MCF 10A (cell line): ENCODE measurements around the gene PTPRK. TPM values are rescaled to one million over a fixed set of nuclear protein-coding genes. Genes with fewer than 3 reads are reported as not detected.

ENCODE experiments used
- BruUV-seq: library from RNA; stranded (reverse); fragments of 400-500 nt; replicated peaks from 2 replicates; lab custom pipeline; 2021; lab: Mats Ljungman, UMichigan
- CTCF ChIA-PET: fragments of 300-600 bp; sonication (Branson Sonifier 250); formaldehyde crosslinking; extraction: SDS; loops from one replicate; lab custom pipeline; 2021; ENCODE audit warnings: antibody characterized with exemption, inconsistent platforms; lab: Yijun Ruan, JAX
- POLR2A ChIA-PET: fragments of 300-600, 350-650 bp; sonication (Branson Sonifier 250); formaldehyde crosslinking; extraction: SDS; loops from one replicate; lab custom pipeline; 2020; ENCODE audit warnings: antibody characterized with exemption, inconsistent platforms; lab: Yijun Ruan, JAX
- DNase-seq: peaks from one replicate; pipeline ENCODE4 v3.0.0-alpha.2; 2018; ENCODE audit not compliant: unreplicated experiment
- H3K27ac Mint-ChIP-seq: one replicate; pipeline ENCODE4 v1.8.0; 2022; ENCODE audit warnings: mild to moderate bottlenecking, low read depth, mixed read lengths; ENCODE audit not compliant: unreplicated experiment
- H3K27me3 Mint-ChIP-seq: one replicate; pipeline ENCODE4 v1.8.0; 2022; ENCODE audit warnings: mixed read lengths; ENCODE audit not compliant: insufficient read depth, unreplicated experiment
- H3K36me3 Mint-ChIP-seq: one replicate; pipeline ENCODE4 v1.8.0; 2022; ENCODE audit warnings: mild to moderate bottlenecking, moderate library complexity, mixed read lengths; ENCODE audit not compliant: insufficient read depth, unreplicated experiment
- H3K4me1 Mint-ChIP-seq: one replicate; pipeline ENCODE4 v1.8.0; 2022; ENCODE audit warnings: mixed read lengths; ENCODE audit not compliant: insufficient read depth, unreplicated experiment
- H3K4me3 Mint-ChIP-seq: one replicate; pipeline ENCODE4 v1.8.0; 2022; ENCODE audit warnings: mild to moderate bottlenecking, moderate library complexity, mixed read lengths; ENCODE audit not compliant: unreplicated experiment
- H3K9me3 Mint-ChIP-seq: one replicate; pipeline ENCODE4 v1.8.0; 2022; ENCODE audit warnings: mixed read lengths; ENCODE audit not compliant: unreplicated experiment
- CTCF ChIP-seq: fragments of 200-600 bp; IDR thresholded peaks from one replicate; pipeline ENCODE4 v1.8.0; 2022; ENCODE audit warnings: antibody characterized with exemption, mild to moderate bottlenecking; ENCODE audit not compliant: unreplicated experiment
- intact Hi-C: fragments of 100-400 bp; cut with micrococcal nuclease; formaldehyde crosslinking; loops from 2 replicates; pipeline ENCODE4 v1.14.1; 2022
- total RNA-seq: library from RNA; stranded (reverse); gene quantifications from 2 replicates; pipeline ENCODE4 v1.2.3, GENCODE V29; 2022

The PTPRK gene
- total RNA-seq, 1 experiment from 2014 or later: 50.2 TPM

GRCh38 chr6:128327890-128328289 lies 192.5 kb downstream of the PTPRK start:
- ChIA-PET POLR2A (interaction anchor here (0.5 to 1.0 kb wide), 2 partner anchors 14 to 388 kb away, joined by 3 read pairs; no protein-coding TSS in a partner anchor), CTCF (interaction anchor here (0.6 kb wide), 1 partner anchor 121 kb away, joined by 3 read pairs; no protein-coding TSS in a partner anchor)
- Mint-ChIP-seq H3K9me3 (peaks cover 7% of the 10 kb centered on the region), H3K4me3 (no peak overlapping the region), H3K27me3 (no peaks in the 10 kb centered on the region), H3K36me3 (peaks cover 6% of the 10 kb centered on the region), H3K4me1 (no peaks in the 10 kb centered on the region), H3K27ac (no peak overlapping the region)
- TF ChIP-seq CTCF: peak; percentile 24
- intact Hi-C loops: loop anchor here (1.0 to 10.0 kb wide), 2 partner anchors 473 to 591 kb away; no protein-coding TSS in a partner anchor
- peak; percentile 38 for DNase-seq
- BruUV-seq: no TSS peak

DNA sequence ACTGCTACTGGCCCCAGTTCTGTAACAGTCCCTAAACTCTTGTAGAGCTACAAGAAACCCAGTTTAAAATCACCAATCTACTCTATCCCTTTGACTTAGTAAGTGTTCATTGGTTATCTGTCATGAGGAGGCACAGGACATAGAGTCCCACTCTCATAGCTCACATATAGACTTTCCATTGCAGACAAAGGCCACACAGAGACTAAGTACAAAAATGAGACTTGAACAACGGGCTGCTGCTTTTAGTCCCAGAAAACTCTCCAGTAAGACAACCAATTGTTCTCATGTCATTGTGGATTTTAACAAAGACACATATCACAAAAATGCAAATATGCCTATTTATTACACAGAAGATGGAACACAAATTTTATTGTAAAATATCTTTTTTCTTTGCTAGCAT lies 197.4 kb downstream of the PTPRK start:
- CTCF ChIA-PET: interaction anchor here (0.7 kb wide), 1 partner anchor 35 kb away, joined by 3 read pairs; no protein-coding TSS in a partner anchor
- intact Hi-C loops: loop anchor here (10.0 kb wide), 1 partner anchor 468 kb away; no protein-coding TSS in a partner anchor
- H3K4me3 Mint-ChIP-seq: no peak overlapping the region

GRCh38 chr6:128319946-128320345 lies 200.5 kb downstream of the PTPRK start:
- no TSS peak for BruUV-seq
- POLR2A ChIA-PET: no interaction called here

More for the DNA sequence above, 197.4 kb downstream of the PTPRK start:
- Mint-ChIP-seq H3K9me3 (peaks cover 7% of the 10 kb centered on the region), H3K27me3 (no peaks in the 10 kb centered on the region), H3K36me3 (peaks cover 6% of the 10 kb centered on the region), H3K27ac (no peak overlapping the region), H3K4me1 (no peaks in the 10 kb centered on the region)
- BruUV-seq: no TSS peak
- TF ChIP-seq CTCF: no peak
- no peak for DNase-seq
- POLR2A ChIA-PET: interaction anchor here (0.6 kb wide), 1 partner anchor 829 kb away, joined by 3 read pairs; no protein-coding TSS in a partner anchor

GRCh38 chr6:128319157-128319556 lies 201.2 kb downstream of the PTPRK start:
- H3K4me3 Mint-ChIP-seq: no peak overlapping the region
- no peaks in the 10 kb centered on the region for H3K9me3 Mint-ChIP-seq
- H3K4me1 Mint-ChIP-seq: no peaks in the 10 kb centered on the region
- H3K27me3 Mint-ChIP-seq: no peaks in the 10 kb centered on the region
- POLR2A ChIA-PET: no interaction called here
- no peak for TF ChIP-seq CTCF
- no peaks in the 10 kb centered on the region for H3K36me3 Mint-ChIP-seq
- BruUV-seq: no TSS peak
- CTCF ChIA-PET: no interaction called here
- H3K27ac Mint-ChIP-seq: no peak overlapping the region
- intact Hi-C loops: no loop called here
- no peak for DNase-seq

More at GRCh38 chr6:128319946-128320345, 200.5 kb downstream of the PTPRK start:
- CTCF ChIA-PET: no interaction called here
- TF ChIP-seq CTCF: no peak
- no peak for DNase-seq
- no peaks in the 10 kb centered on the region for H3K36me3 Mint-ChIP-seq
- H3K27ac Mint-ChIP-seq: no peak overlapping the region
- intact Hi-C loops: loop anchor here (10.0 kb wide), 1 partner anchor 465 kb away; no protein-coding TSS in a partner anchor
- no peaks in the 10 kb centered on the region for H3K27me3 Mint-ChIP-seq
- H3K4me3 Mint-ChIP-seq: no peak overlapping the region
- H3K4me1 Mint-ChIP-seq: no peaks in the 10 kb centered on the region
- H3K9me3 Mint-ChIP-seq: no peaks in the 10 kb centered on the region
